ENCODE measurements around the gene FAM13B. TPM values are rescaled to one million over a fixed set of nuclear protein-coding genes. Genes with fewer than 3 reads are reported as not detected.
A peak's percentile ranks its signal among the peaks of the same experiment; 100 is the strongest.

The FAM13B gene
- total RNA-seq, 1 experiment from 2014 or later = 33.7 TPM

GRCh38 chr5:137939331-137939730 is 93.5 kb downstream of the FAM13B start:
- no peaks in the 10 kb centered on the region for H3K9me3 Mint-ChIP-seq (ENCODE audit: unreplicated experiment)
- ChIA-PET CTCF (interaction anchor here (0.7 to 1.0 kb wide), 3 partner anchors 10 to 160 kb away, joined by 3 read pairs; no protein-coding TSS in a partner anchor), POLR2A (no interaction called here)
- intact Hi-C loops (cut with micrococcal nuclease) = no loop called here
- H3K4me3 Mint-ChIP-seq (ENCODE audit: unreplicated experiment) = no peak overlapping the region
- no peak overlapping the region for H3K27ac Mint-ChIP-seq (ENCODE audit: low read depth, unreplicated experiment)
- H3K36me3 Mint-ChIP-seq (ENCODE audit: insufficient read depth, unreplicated experiment) = peaks cover 86% of the 10 kb centered on the region
- no peak for TF ChIP-seq CTCF (IDR thresholded peaks at IDR 0.05; ENCODE audit: unreplicated experiment)
- DNase-seq (ENCODE audit: unreplicated experiment) = no peak
- BruUV-seq (replicated peaks) = TSS peak; percentile 14
- no peaks in the 10 kb centered on the region for H3K27me3 Mint-ChIP-seq (ENCODE audit: insufficient read depth, unreplicated experiment)
- no peaks in the 10 kb centered on the region for H3K4me1 Mint-ChIP-seq (ENCODE audit: insufficient read depth, unreplicated experiment)

GRCh38 chr5:137938751-137939143 is 94.1 kb downstream of the FAM13B start:
- no peaks in the 10 kb centered on the region for H3K9me3 Mint-ChIP-seq (ENCODE audit: unreplicated experiment)
- no peak overlapping the region for H3K4me3 Mint-ChIP-seq (ENCODE audit: unreplicated experiment)
- no peaks in the 10 kb centered on the region for H3K27me3 Mint-ChIP-seq (ENCODE audit: insufficient read depth, unreplicated experiment)
- no peak for TF ChIP-seq CTCF (IDR thresholded peaks at IDR 0.05; ENCODE audit: unreplicated experiment)
- peaks cover 81% of the 10 kb centered on the region for H3K36me3 Mint-ChIP-seq (ENCODE audit: insufficient read depth, unreplicated experiment)
- POLR2A ChIA-PET = no interaction called here
- BruUV-seq (replicated peaks) = no TSS peak
- intact Hi-C loops (cut with micrococcal nuclease) = no loop called here
- CTCF ChIA-PET = no interaction called here
- no peaks in the 10 kb centered on the region for H3K4me1 Mint-ChIP-seq (ENCODE audit: insufficient read depth, unreplicated experiment)
- no peak overlapping the region for H3K27ac Mint-ChIP-seq (ENCODE audit: low read depth, unreplicated experiment)
- no peak for DNase-seq (ENCODE audit: unreplicated experiment)

- no TSS peak for BruUV-seq (replicated peaks)
- Mint-ChIP-seq H3K4me3 (ENCODE audit: unreplicated experiment) (no peak overlapping the region), H3K27ac (ENCODE audit: low read depth, unreplicated experiment) (no peak overlapping the region), H3K36me3 (ENCODE audit: insufficient read depth, unreplicated experiment) (peaks cover 75% of the 10 kb centered on the region), H3K27me3 (ENCODE audit: insufficient read depth, unreplicated experiment) (no peaks in the 10 kb centered on the region), H3K9me3 (ENCODE audit: unreplicated experiment) (no peaks in the 10 kb centered on the region), H3K4me1 (ENCODE audit: insufficient read depth, unreplicated experiment) (no peaks in the 10 kb centered on the region)
- TF ChIP-seq CTCF (IDR thresholded peaks at IDR 0.05; ENCODE audit: unreplicated experiment) = no peak
- POLR2A ChIA-PET = interaction anchor here (1.1 to 1.2 kb wide), 2 partner anchors 8 to 16 kb away, joined by 3 to 4 read pairs; no protein-coding TSS in a partner anchor
- CTCF ChIA-PET = interaction anchor here (0.5 to 1.2 kb wide), 3 partner anchors 16 to 195 kb away, joined by 3 to 4 read pairs (median 4); no protein-coding TSS in a partner anchor
- no peak for DNase-seq (ENCODE audit: unreplicated experiment)
- intact Hi-C loops (cut with micrococcal nuclease) = no loop called here
Measured at GRCh38 chr5:137937994-137938750, 94.7 kb downstream of the FAM13B start.

- Mint-ChIP-seq H3K27me3 (ENCODE audit: insufficient read depth, unreplicated experiment) (no peaks in the 10 kb centered on the region), H3K4me3 (ENCODE audit: unreplicated experiment) (no peak overlapping the region), H3K36me3 (ENCODE audit: insufficient read depth, unreplicated experiment) (peaks cover 50% of the 10 kb centered on the region), H3K9me3 (ENCODE audit: unreplicated experiment) (no peaks in the 10 kb centered on the region), H3K4me1 (ENCODE audit: insufficient read depth, unreplicated experiment) (no peaks in the 10 kb centered on the region), H3K27ac (ENCODE audit: low read depth, unreplicated experiment) (no peak overlapping the region)
- no peak for TF ChIP-seq CTCF (IDR thresholded peaks at IDR 0.05; ENCODE audit: unreplicated experiment)
- ChIA-PET POLR2A (interaction anchor here (0.6 to 1.3 kb wide), 4 partner anchors 9 to 143 kb away, joined by 3 to 4 read pairs (median 4); no protein-coding TSS in a partner anchor), CTCF (interaction anchor here (0.6 to 1.4 kb wide), 4 partner anchors 8 to 220 kb away, joined by 3 to 5 read pairs (median 4); no protein-coding TSS in a partner anchor)
- intact Hi-C loops (cut with micrococcal nuclease) = no loop called here
- no peak for DNase-seq (ENCODE audit: unreplicated experiment)
- BruUV-seq (replicated peaks) = no TSS peak
Measured at GRCh38 chr5:137935694-137936093, 97.2 kb downstream of the FAM13B start.
